ENCODE measurements around the gene PARP11. TPM values are rescaled to one million over a fixed set of nuclear protein-coding genes. Genes with fewer than 3 reads are reported as not detected.

The PARP11 gene
- total and polyA plus RNA-seq, 2 of the 8 experiments (the other 6 are each of a cell fraction or from before 2014, with no cell fraction given): 4.2 to 13.3 TPM

DNA sequence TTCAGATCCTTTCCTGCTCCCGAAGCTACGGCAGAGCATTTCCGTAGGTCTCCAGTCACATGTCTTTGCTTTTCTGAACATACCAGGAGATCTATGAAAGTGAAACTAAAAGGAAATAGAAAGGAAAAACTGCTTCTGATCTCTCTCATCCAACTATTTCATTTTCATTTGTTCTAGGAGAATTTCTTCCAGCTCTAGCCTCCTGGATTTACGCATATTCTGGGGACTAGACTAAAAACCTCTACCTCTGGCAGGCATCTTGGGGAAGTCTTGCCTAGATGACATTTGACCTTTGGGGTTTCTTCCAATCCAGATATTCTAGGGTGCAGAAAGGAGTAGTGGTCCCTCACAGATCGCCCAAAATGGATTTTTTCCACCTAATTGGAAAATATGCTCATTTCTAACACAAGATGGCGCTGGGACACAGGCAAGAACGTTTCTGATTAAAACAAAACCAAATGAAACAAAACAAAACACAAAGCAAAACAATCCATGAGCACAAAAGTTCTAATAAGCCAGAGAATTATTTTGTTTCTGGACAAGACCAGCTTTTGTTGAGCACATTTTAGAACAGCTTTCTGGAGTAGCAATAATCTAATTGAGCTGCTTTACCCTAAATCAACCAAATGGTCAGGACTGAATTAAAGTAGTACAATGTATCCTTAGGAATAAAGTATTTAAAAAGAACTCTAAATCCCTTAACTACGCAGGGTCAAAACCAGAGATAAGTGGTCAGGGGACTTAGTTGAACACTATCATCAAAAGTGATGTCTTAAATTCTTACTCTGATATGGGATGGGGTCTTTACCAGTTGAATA is 12.3 kb upstream of the PARP11 start:
- no peak for DNase-seq (ENCODE audit: low read depth in 1 of 2, low spot score in 2 of 2)
- no peak overlapping the region for H3K4me2 ChIP-seq (ENCODE audit: insufficient read depth in 1 of 2, low read depth in 2 of 2, low read length in 2 of 2)
- POLR2A ChIA-PET (ENCODE audit: partially characterized antibody): interaction anchor here (0.9 to 2.1 kb wide), 3 partner anchors 44 to 391 kb away, joined by 3 to 6 read pairs (median 3); no protein-coding TSS in a partner anchor

More for the DNA sequence above, 12.3 kb upstream of the PARP11 start:
- CTCF ChIA-PET (ENCODE audit: partially characterized antibody): interaction anchor here (0.7 to 9.0 kb wide), 59 partner anchors 9 to 423 kb away, joined by 3 to 114 read pairs (median 4); partner anchors contain the start of gene CCND2
- Histone ChIP-seq H3K79me2 (ENCODE audit: control insufficient read depth in 1 of 2, insufficient read depth in 2 of 2, low read length in 2 of 2) (no peaks in the 10 kb centered on the region), H3K4me1 (replicated peaks in 1 of 4; ENCODE audit: control insufficient read depth in 3 of 4, insufficient read depth in 4 of 4, low read length in 3 of 4) (peaks cover 0 to 2% (median under 1%) of the 10 kb centered on the region in 4 experiments; a peak in 5 of 7 replicates), H2BK5ac (ENCODE audit: low read depth, low read length) (no peak overlapping the region), H2BK120ac (replicated peaks; ENCODE audit: low read depth, low read length) (no peak overlapping the region), H3K9ac (replicated peaks in 1 of 4; ENCODE audit: extremely low read depth in 1 of 4, low read depth in 3 of 4, low read length in 3 of 4) (no peak overlapping the region), H3K79me1 (ENCODE audit: low read depth, low read length) (no peaks in the 10 kb centered on the region), H4K20me1 (replicated peaks in 1 of 2; ENCODE audit: control insufficient read depth in 1 of 2, insufficient read depth in 2 of 2, low read length in 2 of 2) (no peaks in the 10 kb centered on the region), H3K4ac (replicated peaks; ENCODE audit: insufficient read length, low read depth, low read length) (no peak overlapping the region), H2BK20ac (ENCODE audit: low read length) (no peak overlapping the region), H2AFZ (ENCODE audit: low read length) (0 out of 2 replicates have a peak overlapping the region, but pooled peaks have one; percentile 4), H3K27ac (ENCODE audit: low read depth, low read length) (no peak overlapping the region), H3K27me3 (replicated peaks in 1 of 4; ENCODE audit: control insufficient read depth in 3 of 4, extremely low read depth in 1 of 4, insufficient read depth in 3 of 4, low read length in 3 of 4) (no peaks in the 10 kb centered on the region; a peak in 1 of 7 replicates), H2BK15ac (ENCODE audit: low read length) (no peak overlapping the region), H2AK5ac (ENCODE audit: low read depth, low read length) (no peak overlapping the region), H3K23me2 (ENCODE audit: low read depth, low read length) (peaks cover 2% of the 10 kb centered on the region; the same call in 1 of the 2 replicates), H4K91ac (replicated peaks; ENCODE audit: insufficient read length, low read length) (no peak overlapping the region), H3K36me3 (ENCODE audit: control insufficient read depth in 2 of 4, insufficient read depth in 4 of 4, low read length in 3 of 4) (no peaks in the 10 kb centered on the region), H4K5ac (ENCODE audit: insufficient read length, low read depth, low read length) (no peak overlapping the region), H3K18ac (ENCODE audit: extremely low read depth, low read length) (no peak overlapping the region), H3K23ac (ENCODE audit: insufficient read length) (no peak overlapping the region), H3K56ac (replicated peaks; ENCODE audit: insufficient read length, low read depth, low read length) (no peak overlapping the region), H3K4me3 (ENCODE audit: extremely low read depth in 1 of 4, insufficient read depth in 2 of 4, low read depth in 3 of 4, low read length in 4 of 4) (no peak overlapping the region), H3K14ac (ENCODE audit: insufficient read length) (no peak overlapping the region), H2BK12ac (ENCODE audit: low read depth, low read length) (no peak overlapping the region), H4K8ac (ENCODE audit: extremely low read depth, insufficient read depth, low read length) (no peak overlapping the region), H3K9me3 (ENCODE audit: insufficient read depth in 2 of 2, low read depth in 1 of 2, low read length in 1 of 2) (no peaks in the 10 kb centered on the region)
- TF ChIP-seq TEAD4 (IDR thresholded peaks at IDR 0.05; ENCODE audit: low read depth, low read length) (peak; percentile 47; the same call in 1 of the 2 replicates), CBX8 (IDR thresholded peaks at IDR 0.05; ENCODE audit: borderline replicate concordance, low read depth, low read length) (no peak), TAF7 (optimal IDR thresholded peaks at IDR 0.05; ENCODE audit: borderline replicate concordance, low read depth, low read length) (no peak), RAD21 (IDR thresholded peaks at IDR 0.05 in 1 of 2, conservative IDR thresholded peaks at IDR 0.05 in 1 of 2; ENCODE audit: low read depth in 2 of 2, low read length in 2 of 2) (peak; percentile 93), SRF (IDR thresholded peaks at IDR 0.05; ENCODE audit: low read depth, low read length) (no peak), ZNF274 (IDR thresholded peaks at IDR 0.05; ENCODE audit: borderline replicate concordance, extremely low read depth, low read length) (no peak)
- TF ChIP-seq, protein P1, sequence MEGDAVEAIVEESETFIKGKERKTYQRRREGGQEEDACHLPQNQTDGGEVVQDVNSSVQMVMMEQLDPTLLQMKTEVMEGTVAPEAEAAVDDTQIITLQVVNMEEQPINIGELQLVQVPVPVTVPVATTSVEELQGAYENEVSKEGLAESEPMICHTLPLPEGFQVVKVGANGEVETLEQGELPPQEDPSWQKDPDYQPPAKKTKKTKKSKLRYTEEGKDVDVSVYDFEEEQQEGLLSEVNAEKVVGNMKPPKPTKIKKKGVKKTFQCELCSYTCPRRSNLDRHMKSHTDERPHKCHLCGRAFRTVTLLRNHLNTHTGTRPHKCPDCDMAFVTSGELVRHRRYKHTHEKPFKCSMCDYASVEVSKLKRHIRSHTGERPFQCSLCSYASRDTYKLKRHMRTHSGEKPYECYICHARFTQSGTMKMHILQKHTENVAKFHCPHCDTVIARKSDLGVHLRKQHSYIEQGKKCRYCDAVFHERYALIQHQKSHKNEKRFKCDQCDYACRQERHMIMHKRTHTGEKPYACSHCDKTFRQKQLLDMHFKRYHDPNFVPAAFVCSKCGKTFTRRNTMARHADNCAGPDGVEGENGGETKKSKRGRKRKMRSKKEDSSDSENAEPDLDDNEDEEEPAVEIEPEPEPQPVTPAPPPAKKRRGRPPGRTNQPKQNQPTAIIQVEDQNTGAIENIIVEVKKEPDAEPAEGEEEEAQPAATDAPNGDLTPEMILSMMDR (IDR thresholded peaks at IDR 0.05; ENCODE audit: control extremely low read depth in 1 of 3, insufficient read depth in 1 of 3, low read depth in 1 of 3, low read length in 3 of 3): peak in 2 of 3 experiments; percentile 67 to 70; a peak in 3 of 4 replicates
- peak; percentile 94 for FAIRE-seq
- WGBS, 2 experiments (ENCODE audit: extremely low coverage in 1 of 2, insufficient coverage in 1 of 2, insufficient read length in 1 of 2, insufficient replicate concordance in 2 of 2, low coverage in 1 of 2, low lambda C conversion rate in 2 of 2, missing lambda C conversion rate in 1 of 2): 57% methylated on average over 8 of the region's 8 CpGs; no CpG with 5 or more reads in 1 of the 2 experiments
